ENCODE results near the gene ROPN1B. TPM values are rescaled to one million over a fixed set of nuclear protein-coding genes. Genes with fewer than 3 reads are reported as not detected.
"Not testable (repeated sequence)": the region's sequence is repeated elsewhere in the genome, so short reads cannot be mapped to it uniquely, and the experiment has no call there.

Gene ROPN1B
- total RNA-seq, 1 experiment from 2014 or later: 0.18 TPM

DNA sequence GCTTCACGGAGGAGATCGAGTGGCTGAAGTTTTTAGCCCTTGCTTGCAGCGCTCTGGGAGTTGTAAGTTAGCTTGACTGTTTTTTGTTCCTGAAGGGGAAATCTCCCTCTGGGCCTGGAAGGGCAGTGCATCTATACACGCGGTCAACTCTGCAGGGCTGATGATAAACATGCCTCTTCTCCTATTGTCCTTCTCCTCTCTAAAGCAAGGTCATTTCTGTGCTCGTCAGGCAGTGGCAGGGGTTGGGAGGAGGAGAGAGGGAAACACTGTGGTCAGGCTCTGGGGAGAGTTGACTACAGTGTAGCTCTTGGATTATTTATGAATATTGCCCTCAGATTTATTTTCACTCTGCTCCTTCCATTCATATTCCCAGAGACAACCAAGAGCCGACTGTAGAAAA, 8.1 kb downstream of the ROPN1B start:
- H3K36me3 ChIP-seq (ENCODE audit: low read depth, low read length); POLR2A ChIA-PET (ENCODE audit: unreplicated experiment); ATAC-seq; H3K27me3 ChIP-seq (ENCODE audit: low read length); H4K20me1 ChIP-seq (ENCODE audit: low read length); H3K4me3 ChIP-seq (ENCODE audit: low read length); H3K4me1 ChIP-seq (ENCODE audit: insufficient read depth, low read length); H3K79me2 ChIP-seq (ENCODE audit: low read length); H3K4me2 ChIP-seq (ENCODE audit: low read length); H3K9me2 ChIP-seq (replicated peaks; ENCODE audit: low read length); H2AFZ ChIP-seq (ENCODE audit: low read length); H3K27ac ChIP-seq (ENCODE audit: low read length); H3F3A ChIP-seq (ENCODE audit: low read length, unreplicated experiment); DNase-seq; H3K9me3 ChIP-seq (ENCODE audit: low read length); intact Hi-C loops (cut with micrococcal nuclease); BruUV-seq (replicated peaks); CTCF ChIA-PET; H3K9ac ChIP-seq (ENCODE audit: low read length): not testable (repeated sequence)

DNA sequence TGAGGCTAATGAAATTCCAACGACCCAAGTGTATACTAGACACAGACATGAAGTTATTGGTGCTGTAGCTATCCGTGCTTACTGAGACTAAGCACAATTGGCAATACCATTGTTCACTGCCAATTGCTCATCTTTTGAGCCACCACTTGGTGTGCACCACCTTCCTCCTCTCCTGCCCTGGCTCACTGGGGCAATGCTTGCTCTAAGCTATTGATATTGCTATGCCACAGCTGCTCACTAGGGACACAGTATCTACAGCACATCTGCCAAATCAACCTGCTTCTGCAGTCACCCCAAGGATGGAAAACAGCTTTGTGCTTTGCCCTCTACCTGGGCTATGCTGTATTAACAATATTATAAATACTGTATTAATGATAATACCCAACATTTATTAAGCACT, 16.0 kb downstream of the ROPN1B start:
- H3K79me2 ChIP-seq (ENCODE audit: low read length); H3K4me2 ChIP-seq (ENCODE audit: low read length); H3K36me3 ChIP-seq (ENCODE audit: low read depth, low read length); H3K9me3 ChIP-seq (ENCODE audit: low read length); POLR2A ChIA-PET (ENCODE audit: unreplicated experiment); CTCF ChIA-PET; H3K27ac ChIP-seq (ENCODE audit: low read length); intact Hi-C loops (cut with micrococcal nuclease); H4K20me1 ChIP-seq (ENCODE audit: low read length); BruUV-seq (replicated peaks); H3F3A ChIP-seq (ENCODE audit: low read length, unreplicated experiment); H3K4me3 ChIP-seq (ENCODE audit: low read length); H3K27me3 ChIP-seq (ENCODE audit: low read length); H2AFZ ChIP-seq (ENCODE audit: low read length); H3K4me1 ChIP-seq (ENCODE audit: insufficient read depth, low read length); H3K9me2 ChIP-seq (replicated peaks; ENCODE audit: low read length); DNase-seq; H3K9ac ChIP-seq (ENCODE audit: low read length): not testable (repeated sequence)
- peak; percentile 49 for ATAC-seq

DNA sequence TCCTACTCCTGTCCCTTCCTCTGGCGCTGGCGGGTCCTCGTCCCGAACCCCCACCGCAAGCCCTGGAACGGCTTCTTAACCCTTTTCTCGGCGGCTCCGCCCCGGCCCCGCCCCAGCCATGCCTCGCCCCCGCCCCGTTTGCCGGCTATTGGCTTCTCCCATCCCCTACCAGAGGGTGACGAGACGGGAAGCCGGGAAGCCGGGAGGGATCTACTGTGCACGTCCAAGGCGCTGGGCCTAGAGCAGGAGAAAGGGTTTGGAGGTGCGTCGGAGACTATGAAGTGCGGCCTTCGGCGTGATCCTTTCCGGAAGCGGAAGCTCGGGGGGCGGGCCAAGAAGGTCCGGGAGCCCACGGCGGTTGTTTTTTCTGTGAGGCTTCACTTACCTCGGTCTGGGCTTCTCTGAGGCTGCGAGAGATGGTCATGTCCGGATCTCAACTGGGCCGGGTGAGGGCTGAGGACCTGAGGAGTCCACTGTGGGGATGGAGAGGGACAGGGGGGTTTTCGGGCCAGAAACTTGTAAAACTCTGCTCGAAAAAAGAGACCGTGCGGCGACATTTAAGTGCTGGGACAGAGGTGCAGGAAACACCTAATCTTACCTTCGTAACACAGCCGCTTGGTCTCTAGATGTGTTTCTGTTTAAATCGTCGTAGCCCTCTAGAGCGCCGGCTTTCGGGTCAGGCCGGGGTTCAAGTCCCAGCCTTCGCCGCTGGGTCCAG, 21.4 kb downstream of the ROPN1B start:
- Histone ChIP-seq H3K9ac (ENCODE audit: low read length) (peak overlapping the region; percentile 82), H4K20me1 (ENCODE audit: low read length) (no peaks in the 10 kb centered on the region), H3K79me2 (ENCODE audit: low read length) (no peaks in the 10 kb centered on the region), H3K27ac (ENCODE audit: low read length) (0 out of 2 replicates have a peak overlapping the region, but pooled peaks have one; percentile 19), H3K4me2 (ENCODE audit: low read length) (peak overlapping the region; percentile 96), H3K27me3 (ENCODE audit: low read length) (no peaks in the 10 kb centered on the region), H3K36me3 (ENCODE audit: low read depth, low read length) (no peaks in the 10 kb centered on the region), H3K4me1 (ENCODE audit: insufficient read depth, low read length) (peaks cover 9% of the 10 kb centered on the region; the same call in 1 of the 2 replicates), H3K9me3 (ENCODE audit: low read length) (no peaks in the 10 kb centered on the region), H3K9me2 (replicated peaks; ENCODE audit: low read length) (no peaks in the 10 kb centered on the region), H3F3A (ENCODE audit: low read length, unreplicated experiment) (no peaks in the 10 kb centered on the region), H3K4me3 (ENCODE audit: low read length) (peak overlapping the region; percentile 84), H2AFZ (ENCODE audit: low read length) (peak overlapping the region; percentile 92)
- ATAC-seq (peak; percentile 98), DNase-seq (peak; percentile 81)
- POLR2A ChIA-PET (ENCODE audit: unreplicated experiment): interaction anchor here (0.6 kb wide), 1 partner anchor 92 kb away, joined by 6 read pairs; no protein-coding TSS in a partner anchor
- TF ChIP-seq EZH2 (IDR thresholded peaks at IDR 0.05; ENCODE audit: low read length, unreplicated experiment) (no peak), EZH2phosphoT487 (IDR thresholded peaks at IDR 0.05; ENCODE audit: borderline replicate concordance, low read length) (no peak)
- TF ChIP-seq, protein P1, sequence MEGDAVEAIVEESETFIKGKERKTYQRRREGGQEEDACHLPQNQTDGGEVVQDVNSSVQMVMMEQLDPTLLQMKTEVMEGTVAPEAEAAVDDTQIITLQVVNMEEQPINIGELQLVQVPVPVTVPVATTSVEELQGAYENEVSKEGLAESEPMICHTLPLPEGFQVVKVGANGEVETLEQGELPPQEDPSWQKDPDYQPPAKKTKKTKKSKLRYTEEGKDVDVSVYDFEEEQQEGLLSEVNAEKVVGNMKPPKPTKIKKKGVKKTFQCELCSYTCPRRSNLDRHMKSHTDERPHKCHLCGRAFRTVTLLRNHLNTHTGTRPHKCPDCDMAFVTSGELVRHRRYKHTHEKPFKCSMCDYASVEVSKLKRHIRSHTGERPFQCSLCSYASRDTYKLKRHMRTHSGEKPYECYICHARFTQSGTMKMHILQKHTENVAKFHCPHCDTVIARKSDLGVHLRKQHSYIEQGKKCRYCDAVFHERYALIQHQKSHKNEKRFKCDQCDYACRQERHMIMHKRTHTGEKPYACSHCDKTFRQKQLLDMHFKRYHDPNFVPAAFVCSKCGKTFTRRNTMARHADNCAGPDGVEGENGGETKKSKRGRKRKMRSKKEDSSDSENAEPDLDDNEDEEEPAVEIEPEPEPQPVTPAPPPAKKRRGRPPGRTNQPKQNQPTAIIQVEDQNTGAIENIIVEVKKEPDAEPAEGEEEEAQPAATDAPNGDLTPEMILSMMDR (conservative IDR thresholded peaks at IDR 0.05; ENCODE audit: low read depth, low read length): no peak
- CTCF ChIA-PET: no interaction called here
- BruUV-seq (replicated peaks): no TSS peak
- intact Hi-C loops (cut with micrococcal nuclease): no loop called here

DNA sequence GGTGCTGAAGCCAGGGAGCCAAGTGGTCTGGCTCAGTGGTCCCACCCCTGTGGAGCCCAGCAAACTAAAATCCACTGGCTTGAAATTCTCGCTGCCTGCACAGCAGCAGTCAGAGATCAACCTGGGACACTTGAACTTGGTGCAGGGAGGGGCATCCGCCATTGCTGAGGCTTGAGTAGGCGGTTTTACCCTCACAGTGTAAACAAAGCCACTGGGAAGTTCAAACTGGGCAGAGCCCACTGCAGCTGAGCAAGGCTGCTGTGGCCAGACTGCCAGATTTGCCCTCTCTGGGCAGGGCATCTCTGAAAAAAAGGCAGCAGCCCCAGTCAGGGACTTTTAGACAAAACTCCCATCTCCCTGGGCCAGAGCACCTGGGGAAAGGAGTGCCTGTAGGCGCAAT, 27.8 kb downstream of the ROPN1B start:
- DNase-seq; ATAC-seq; H3K4me3 ChIP-seq (ENCODE audit: low read length); H3K9ac ChIP-seq (ENCODE audit: low read length); H3K4me1 ChIP-seq (ENCODE audit: insufficient read depth, low read length); H3F3A ChIP-seq (ENCODE audit: low read length, unreplicated experiment); BruUV-seq (replicated peaks); H2AFZ ChIP-seq (ENCODE audit: low read length); H3K4me2 ChIP-seq (ENCODE audit: low read length); H3K27ac ChIP-seq (ENCODE audit: low read length); intact Hi-C loops (cut with micrococcal nuclease); POLR2A ChIA-PET (ENCODE audit: unreplicated experiment); H3K79me2 ChIP-seq (ENCODE audit: low read length); H4K20me1 ChIP-seq (ENCODE audit: low read length); H3K36me3 ChIP-seq (ENCODE audit: low read depth, low read length); H3K27me3 ChIP-seq (ENCODE audit: low read length); H3K9me3 ChIP-seq (ENCODE audit: low read length); H3K9me2 ChIP-seq (replicated peaks; ENCODE audit: low read length); CTCF ChIA-PET: not testable (repeated sequence)
